ENCODE results near the gene PLXNA4. TPM values are rescaled to one million over a fixed set of nuclear protein-coding genes. Genes with fewer than 3 reads are reported as not detected.

The PLXNA4 gene
- polyA plus RNA-seq, 1 donor (not counting 4 experiments of a cell fraction or from before 2014, with no cell fraction given), result 0.01 TPM

DNA sequence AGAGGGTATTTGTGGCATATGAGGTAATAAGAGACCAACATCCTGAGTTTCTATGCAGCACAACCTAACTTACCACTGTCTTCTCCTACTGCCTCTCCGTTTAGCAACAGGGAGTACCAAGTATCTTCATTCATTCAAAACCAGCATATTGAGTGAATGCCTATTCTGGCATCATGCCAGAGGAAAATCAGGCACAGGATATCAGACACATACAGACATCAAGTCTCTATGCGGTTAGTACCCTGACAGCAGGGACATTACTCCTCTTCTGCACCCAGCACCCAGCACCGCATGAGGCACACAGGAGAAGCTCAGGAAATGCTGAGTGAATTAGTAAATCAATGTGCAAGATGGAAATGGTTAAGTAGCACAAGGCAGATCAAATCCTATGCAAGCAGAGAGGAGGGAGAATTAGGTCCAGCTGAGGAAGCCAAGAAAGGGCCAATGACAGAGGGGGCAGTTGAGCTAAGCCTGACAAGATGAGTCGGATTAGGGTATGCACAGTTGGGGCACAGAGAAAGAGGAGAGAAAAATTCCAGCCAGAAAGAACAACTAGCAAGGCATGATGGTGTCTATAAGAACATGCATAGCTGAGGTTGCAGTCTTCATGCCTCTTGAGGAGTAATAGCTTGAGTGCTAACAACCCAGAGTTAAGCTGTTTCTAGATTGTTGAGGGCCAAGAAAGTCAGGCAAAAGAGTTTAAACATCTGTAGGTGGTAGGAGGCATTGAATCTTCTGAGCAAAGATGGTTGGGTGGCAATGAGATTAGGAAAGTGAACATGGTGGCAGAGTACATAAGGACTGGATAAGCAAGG lies 146.0 kb downstream of the PLXNA4 start:
- TF ChIP-seq EZH2 (IDR thresholded peaks at IDR 0.05; ENCODE audit: low read length), result no peak
- TF ChIP-seq, protein P1, sequence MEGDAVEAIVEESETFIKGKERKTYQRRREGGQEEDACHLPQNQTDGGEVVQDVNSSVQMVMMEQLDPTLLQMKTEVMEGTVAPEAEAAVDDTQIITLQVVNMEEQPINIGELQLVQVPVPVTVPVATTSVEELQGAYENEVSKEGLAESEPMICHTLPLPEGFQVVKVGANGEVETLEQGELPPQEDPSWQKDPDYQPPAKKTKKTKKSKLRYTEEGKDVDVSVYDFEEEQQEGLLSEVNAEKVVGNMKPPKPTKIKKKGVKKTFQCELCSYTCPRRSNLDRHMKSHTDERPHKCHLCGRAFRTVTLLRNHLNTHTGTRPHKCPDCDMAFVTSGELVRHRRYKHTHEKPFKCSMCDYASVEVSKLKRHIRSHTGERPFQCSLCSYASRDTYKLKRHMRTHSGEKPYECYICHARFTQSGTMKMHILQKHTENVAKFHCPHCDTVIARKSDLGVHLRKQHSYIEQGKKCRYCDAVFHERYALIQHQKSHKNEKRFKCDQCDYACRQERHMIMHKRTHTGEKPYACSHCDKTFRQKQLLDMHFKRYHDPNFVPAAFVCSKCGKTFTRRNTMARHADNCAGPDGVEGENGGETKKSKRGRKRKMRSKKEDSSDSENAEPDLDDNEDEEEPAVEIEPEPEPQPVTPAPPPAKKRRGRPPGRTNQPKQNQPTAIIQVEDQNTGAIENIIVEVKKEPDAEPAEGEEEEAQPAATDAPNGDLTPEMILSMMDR (optimal IDR thresholded peaks at IDR 0.05 in 1 of 3, IDR thresholded peaks at IDR 0.05 in 1 of 3, conservative IDR thresholded peaks at IDR 0.05 in 1 of 3; ENCODE audit: extremely low read depth in 1 of 3, insufficient read depth in 2 of 3, low read length in 3 of 3), result no peak
- Histone ChIP-seq H2AFZ (ENCODE audit: control insufficient read depth, low read length) (no peak overlapping the region), H3K27me3 (ENCODE audit: control insufficient read depth, extremely low read depth, insufficient read depth, low read length) (peaks cover 25% of the 10 kb centered on the region)

GRCh38 chr7:132429181-132429580 lies 147.1 kb downstream of the PLXNA4 start:
- dilution Hi-C loops (cut with MboI; ENCODE audit: extremely low pct_ligation_motif_present, low sequenced_read_pairs), result no loop called here
- Histone ChIP-seq H2AFZ (ENCODE audit: control insufficient read depth, low read length) (no peak overlapping the region), H3K9me1 (ENCODE audit: control insufficient read depth, extremely low read depth, insufficient read depth, low read length) (no peaks in the 10 kb centered on the region), H3K36me3 (ENCODE audit: control insufficient read depth in 2 of 2, extremely low read depth in 1 of 2, insufficient read depth in 2 of 2, low read length in 2 of 2) (no peaks in the 10 kb centered on the region), H3K9me3 (ENCODE audit: control insufficient read depth, low read depth, low read length) (no peaks in the 10 kb centered on the region), H3K79me2 (ENCODE audit: control insufficient read depth, insufficient read depth, low read length) (no peaks in the 10 kb centered on the region), H3K27me3 (ENCODE audit: control insufficient read depth, extremely low read depth, insufficient read depth, low read length) (peaks cover 16% of the 10 kb centered on the region), H4K20me1 (ENCODE audit: control insufficient read depth, extremely low read depth, insufficient read depth, low read length) (no peaks in the 10 kb centered on the region), H3K4me3 (ENCODE audit: control insufficient read depth in 2 of 3, extremely low read depth in 1 of 3, insufficient read depth in 2 of 3, low read depth in 1 of 3, low read length in 3 of 3) (no peak overlapping the region), H3K4me1 (ENCODE audit: control insufficient read depth, extremely low read depth, insufficient read depth, low read length) (peaks cover 6% of the 10 kb centered on the region), H3K9ac (ENCODE audit: control insufficient read depth, extremely low read depth, insufficient read depth, low read length) (no peak overlapping the region), H3K4me2 (ENCODE audit: control insufficient read depth, extremely low read depth, insufficient read depth, low read depth, low read length) (no peak overlapping the region), H3K27ac (ENCODE audit: control insufficient read depth, insufficient read depth, low read length) (no peak overlapping the region)
- no peak for DNase-seq (ENCODE audit: low read depth, low spot score)
- no peak for FAIRE-seq
- TF ChIP-seq EZH2 (IDR thresholded peaks at IDR 0.05; ENCODE audit: low read length), result no peak
- TF ChIP-seq, protein P1 (optimal IDR thresholded peaks at IDR 0.05 in 1 of 3, IDR thresholded peaks at IDR 0.05 in 1 of 3, conservative IDR thresholded peaks at IDR 0.05 in 1 of 3; ENCODE audit: extremely low read depth in 1 of 3, insufficient read depth in 2 of 3, low read length in 3 of 3), result no peak

More for the DNA sequence above, 146.0 kb downstream of the PLXNA4 start:
- Histone ChIP-seq H3K36me3 (ENCODE audit: control insufficient read depth in 2 of 2, extremely low read depth in 1 of 2, insufficient read depth in 2 of 2, low read length in 2 of 2) (no peaks in the 10 kb centered on the region), H3K9me3 (ENCODE audit: control insufficient read depth, low read depth, low read length) (no peaks in the 10 kb centered on the region), H3K9ac (ENCODE audit: control insufficient read depth, extremely low read depth, insufficient read depth, low read length) (no peak overlapping the region), H3K4me2 (ENCODE audit: control insufficient read depth, extremely low read depth, insufficient read depth, low read depth, low read length) (no peak overlapping the region), H3K9me1 (ENCODE audit: control insufficient read depth, extremely low read depth, insufficient read depth, low read length) (no peaks in the 10 kb centered on the region), H3K27ac (ENCODE audit: control insufficient read depth, insufficient read depth, low read length) (no peak overlapping the region), H3K4me1 (ENCODE audit: control insufficient read depth, extremely low read depth, insufficient read depth, low read length) (peaks cover 6% of the 10 kb centered on the region), H3K4me3 (ENCODE audit: control insufficient read depth in 2 of 3, extremely low read depth in 1 of 3, insufficient read depth in 2 of 3, low read depth in 1 of 3, low read length in 3 of 3) (no peak overlapping the region), H3K79me2 (ENCODE audit: control insufficient read depth, insufficient read depth, low read length) (no peaks in the 10 kb centered on the region), H4K20me1 (ENCODE audit: control insufficient read depth, extremely low read depth, insufficient read depth, low read length) (no peaks in the 10 kb centered on the region)
- dilution Hi-C loops (cut with MboI; ENCODE audit: extremely low pct_ligation_motif_present, low sequenced_read_pairs), result no loop called here
- DNase-seq (ENCODE audit: low read depth, low spot score) (no peak), FAIRE-seq (no peak)

All from keratinocyte (primary cell).